GM18505 (cell line): ENCODE data around the gene ADGRD2.

Source experiments
- ATAC-seq: cut with Tn5 transposase; IDR thresholded peaks from one replicate; pipeline ENCODE4 v1.9.1; 2021; ENCODE audit not compliant: unreplicated experiment
- POLR2A ChIP-seq: IDR thresholded peaks from 4 replicates; pipeline ENCODE4 v1.6.1; 2011; ENCODE audit warnings: borderline replicate concordance; ENCODE audit not compliant: insufficient read depth, insufficient read length; ENCODE audit errors: extremely low read depth

The ADGRD2 gene

GRCh38 chr9:124495126-124496074, 45.1 kb downstream of the ADGRD2 start:
- no peak for TF ChIP-seq POLR2A
- no peak for ATAC-seq

GRCh38 chr9:124496075-124496449, 45.8 kb downstream of the ADGRD2 start:
- no peak for TF ChIP-seq POLR2A
- ATAC-seq = no peak

DNA sequence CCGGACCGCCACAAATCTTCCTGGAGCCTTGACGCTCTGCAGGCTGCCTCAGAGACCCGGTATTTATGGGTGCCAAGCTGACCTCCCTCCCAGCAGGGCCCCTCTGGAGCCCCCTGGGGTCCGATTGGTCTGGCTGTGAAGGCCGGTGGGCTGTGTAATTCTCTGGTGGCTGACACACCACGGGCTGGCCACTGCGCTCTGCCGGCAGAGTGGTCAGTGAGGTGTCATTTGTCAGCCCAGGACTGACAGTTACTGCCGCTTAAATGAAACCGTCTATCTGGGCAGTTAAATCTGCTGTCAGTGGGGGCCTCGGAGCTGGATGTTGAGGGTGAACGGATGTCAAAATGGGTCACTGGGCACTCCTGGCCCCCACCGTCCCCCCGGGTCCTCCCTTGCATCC, 46.2 kb downstream of the ADGRD2 start:
- ATAC-seq = no peak
- TF ChIP-seq POLR2A = no peak

DNA sequence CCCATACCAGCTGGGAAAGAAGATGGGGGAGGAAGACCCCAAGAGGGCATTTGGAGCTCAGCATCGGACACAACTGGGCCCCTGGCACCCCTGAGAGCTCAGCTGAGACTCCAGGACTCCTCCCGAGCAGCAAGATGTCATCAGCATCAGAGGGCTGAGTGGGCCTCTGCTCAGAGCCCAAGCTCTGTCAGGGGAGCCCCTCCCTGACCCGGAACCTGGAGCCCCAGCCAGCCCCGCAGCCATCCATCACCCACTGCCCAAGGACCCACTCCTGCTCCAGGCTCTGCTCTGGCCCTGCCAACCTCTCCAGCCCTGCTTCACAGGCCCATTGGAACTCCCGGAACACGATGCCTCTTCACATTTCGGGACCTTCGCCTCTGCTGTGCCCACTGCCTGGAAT, 47.2 kb downstream of the ADGRD2 start:
- ATAC-seq = no peak
- TF ChIP-seq POLR2A = no peak

GRCh38 chr9:124498040-124498439, 47.8 kb downstream of the ADGRD2 start:
- TF ChIP-seq POLR2A = no peak
- ATAC-seq = no peak

DNA sequence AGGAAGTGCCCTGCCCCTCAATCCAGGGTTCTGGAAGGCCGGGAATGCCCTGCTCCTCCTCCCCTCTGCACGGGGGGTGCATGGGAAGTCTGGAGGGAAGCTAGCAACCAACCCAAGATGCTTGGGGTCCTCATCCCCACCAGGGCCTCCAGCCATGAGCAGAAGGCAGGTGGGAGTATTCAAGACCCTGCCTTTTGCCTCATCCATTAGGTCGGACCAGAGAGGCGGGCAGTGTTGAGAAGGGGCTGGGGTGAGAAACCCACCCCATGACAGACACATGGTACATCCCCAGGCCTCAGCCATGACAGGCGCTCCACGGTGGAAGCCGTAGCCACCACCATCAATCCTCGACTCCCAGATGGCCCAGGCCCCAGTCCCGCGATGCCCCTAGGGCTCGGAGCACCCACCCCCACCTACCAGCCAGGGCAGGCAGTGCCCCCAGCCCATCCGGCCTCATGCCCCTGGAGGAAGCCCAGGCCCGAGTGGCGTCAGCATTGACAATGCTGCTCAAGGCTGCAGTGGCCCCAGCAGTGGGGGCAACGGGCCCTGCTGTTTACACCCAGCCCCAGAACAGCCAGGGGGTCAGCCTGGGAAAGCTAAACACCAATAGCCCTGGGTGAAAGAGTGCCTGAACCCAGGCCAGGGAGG, 48.4 kb downstream of the ADGRD2 start:
- no peak for TF ChIP-seq POLR2A
- no peak for ATAC-seq

DNA sequence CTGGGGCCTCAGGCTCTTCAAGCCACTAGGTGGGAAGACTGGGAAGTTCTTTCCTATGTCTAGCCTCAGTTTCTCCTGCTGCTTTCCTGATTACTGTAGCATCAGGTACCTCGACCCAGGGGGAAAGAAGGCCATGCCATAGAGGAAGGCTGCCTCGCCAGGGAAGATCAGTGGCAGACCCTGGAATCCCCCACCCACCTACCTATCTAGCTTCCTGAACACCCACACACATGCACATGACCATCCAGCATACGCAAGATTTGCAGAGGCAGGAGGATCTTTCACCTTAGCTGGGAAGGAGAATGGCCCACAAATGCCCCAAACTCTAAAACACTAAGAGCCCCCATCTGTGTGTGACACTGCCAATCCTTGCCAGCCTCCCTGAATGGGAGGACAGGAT, 49.0 kb downstream of the ADGRD2 start:
- TF ChIP-seq POLR2A = no peak

DNA sequence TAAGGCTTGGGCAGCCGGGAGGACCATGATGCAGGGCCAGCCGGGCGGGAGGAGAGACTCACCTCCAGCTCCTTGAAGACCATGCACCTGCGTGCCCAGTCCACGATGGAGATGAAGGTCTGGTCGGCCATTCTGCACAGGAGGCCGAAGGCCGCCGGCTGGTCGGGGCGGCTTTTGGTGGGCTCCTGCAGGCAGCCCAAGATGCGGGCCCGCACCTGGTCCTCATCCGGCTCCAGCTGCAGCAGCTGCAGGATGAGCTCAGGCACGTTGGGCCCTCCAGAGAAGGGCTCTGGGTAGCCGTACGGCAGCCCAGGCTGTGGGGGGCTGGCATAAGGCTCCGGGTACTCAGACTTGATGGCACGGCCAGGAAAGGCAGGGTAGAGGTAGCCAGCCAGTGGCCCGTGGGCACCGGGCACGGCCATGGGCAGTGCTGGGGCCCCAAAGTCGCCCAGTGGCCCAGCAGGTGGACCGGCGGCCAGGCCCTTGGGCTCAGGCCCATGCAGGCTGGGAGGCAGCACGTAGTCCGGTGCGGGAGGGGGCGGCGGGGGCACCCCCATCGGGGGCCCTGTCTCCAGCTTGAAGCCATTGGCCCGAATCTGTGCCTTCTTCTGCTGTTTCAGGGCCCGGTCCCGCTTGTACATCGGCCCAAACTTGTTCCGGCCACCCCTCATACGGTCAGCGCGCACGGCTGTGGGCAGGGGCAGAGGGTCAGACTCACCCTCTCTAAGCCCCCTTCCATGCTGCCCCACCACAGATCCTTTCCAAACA, 50.0 kb downstream of the ADGRD2 start:
- no peak for TF ChIP-seq POLR2A
- ATAC-seq = no peak

More for the DNA sequence above, 49.0 kb downstream of the ADGRD2 start:
- no peak for ATAC-seq

- ATAC-seq = no peak
- no peak for TF ChIP-seq POLR2A
Measured at GRCh38 chr9:124500796-124501611, 50.8 kb downstream of the ADGRD2 start.

GRCh38 chr9:124501771-124502320, 51.6 kb downstream of the ADGRD2 start:
- ATAC-seq = no peak
- no peak for TF ChIP-seq POLR2A

DNA sequence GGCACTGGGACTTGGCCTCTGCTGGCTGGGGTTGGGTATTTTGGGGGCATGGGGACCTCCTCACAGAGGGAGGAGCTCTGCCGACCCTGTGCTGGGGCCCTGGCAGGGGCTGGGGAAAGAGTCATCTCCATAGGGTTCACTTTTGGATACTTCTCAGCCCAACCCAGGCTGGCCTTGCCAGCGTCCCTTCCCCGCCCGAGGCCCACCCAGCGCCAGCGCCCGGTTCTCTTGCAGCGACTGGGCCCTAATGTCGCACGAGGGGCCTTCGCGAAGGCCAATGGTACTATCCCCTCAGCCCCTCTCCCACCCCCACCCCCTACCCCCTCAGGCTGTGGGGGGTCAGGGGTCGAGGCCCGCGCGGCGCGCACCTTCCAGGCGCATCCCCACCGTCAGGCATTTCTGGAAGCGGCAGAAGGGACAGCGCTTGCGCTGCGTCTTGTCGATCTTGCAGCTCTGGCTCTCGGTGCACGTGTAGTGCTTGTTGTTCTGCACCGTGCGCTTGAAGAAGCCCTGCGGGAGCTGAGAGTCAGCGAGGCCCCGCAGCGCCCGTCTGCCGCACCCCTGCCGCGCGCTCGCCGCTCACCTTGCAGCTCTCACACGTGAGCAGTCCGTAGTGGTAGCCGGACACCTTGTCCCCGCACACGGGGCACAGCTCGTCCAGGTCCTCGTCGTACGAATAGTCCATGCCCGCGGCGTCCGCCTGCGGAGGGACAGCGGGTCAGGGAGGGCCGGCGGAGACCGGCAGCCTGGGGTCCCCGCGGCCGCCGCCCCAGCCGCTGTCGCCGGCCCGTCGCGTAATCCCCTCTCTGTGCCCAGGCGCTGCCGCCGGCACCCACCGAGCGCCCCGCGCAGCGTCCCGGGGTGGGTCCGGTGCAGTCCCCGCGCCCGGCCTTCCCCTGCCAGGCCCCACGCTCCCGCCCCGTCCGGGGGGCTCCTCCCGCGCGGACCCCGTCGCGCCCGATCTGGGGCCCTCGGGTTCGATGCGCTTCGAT, 52.8 kb downstream of the ADGRD2 start:
- no peak for TF ChIP-seq POLR2A
- no peak for ATAC-seq

- TF ChIP-seq POLR2A = no peak
- no peak for ATAC-seq
Measured at GRCh38 chr9:124503713-124504529, 53.7 kb downstream of the ADGRD2 start.
